Measurements from ENCODE around the gene PPIE.

GRCh38 chr1:39782103-39782502, 43.4 kb downstream of the PPIE start:
- TF ChIP-seq POLR2A (IDR thresholded peaks at IDR 0.05), result no peak
- TF ChIP-seq CTCF (IDR thresholded peaks at IDR 0.05), result no peak

All from transverse colon (tissue), 3 donors.